Measurements from ENCODE around the gene CDK9. TPM values are rescaled to one million over a fixed set of nuclear protein-coding genes. Genes with fewer than 3 reads are reported as not detected.
"Not testable (repeated sequence)": the region's sequence is repeated elsewhere in the genome, so short reads cannot be mapped to it uniquely, and the experiment has no call there.

The CDK9 gene
- total RNA-seq, 1 experiment from 2014 or later = 37.0 TPM

DNA sequence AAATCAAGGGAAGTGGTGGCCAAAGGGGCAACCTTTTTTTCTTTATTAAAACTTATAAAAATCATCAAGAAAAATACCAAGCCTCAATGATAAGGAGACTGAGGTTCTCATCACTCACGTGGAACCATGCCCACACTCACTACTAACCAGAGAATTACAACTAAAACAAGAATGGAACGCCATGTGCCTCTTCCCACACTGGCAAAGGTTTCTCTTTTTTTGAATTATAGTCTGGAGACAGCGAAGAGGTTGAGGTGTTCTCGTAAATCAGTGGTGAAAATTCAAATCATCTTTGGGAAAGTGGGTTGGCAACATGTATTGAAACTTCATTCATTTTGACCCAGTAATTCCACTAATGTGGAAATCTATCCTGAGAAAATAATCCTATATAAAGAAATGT lies 36.3 kb downstream of the CDK9 start:
- DNase-seq (ENCODE audit: low read depth) = no peak

DNA sequence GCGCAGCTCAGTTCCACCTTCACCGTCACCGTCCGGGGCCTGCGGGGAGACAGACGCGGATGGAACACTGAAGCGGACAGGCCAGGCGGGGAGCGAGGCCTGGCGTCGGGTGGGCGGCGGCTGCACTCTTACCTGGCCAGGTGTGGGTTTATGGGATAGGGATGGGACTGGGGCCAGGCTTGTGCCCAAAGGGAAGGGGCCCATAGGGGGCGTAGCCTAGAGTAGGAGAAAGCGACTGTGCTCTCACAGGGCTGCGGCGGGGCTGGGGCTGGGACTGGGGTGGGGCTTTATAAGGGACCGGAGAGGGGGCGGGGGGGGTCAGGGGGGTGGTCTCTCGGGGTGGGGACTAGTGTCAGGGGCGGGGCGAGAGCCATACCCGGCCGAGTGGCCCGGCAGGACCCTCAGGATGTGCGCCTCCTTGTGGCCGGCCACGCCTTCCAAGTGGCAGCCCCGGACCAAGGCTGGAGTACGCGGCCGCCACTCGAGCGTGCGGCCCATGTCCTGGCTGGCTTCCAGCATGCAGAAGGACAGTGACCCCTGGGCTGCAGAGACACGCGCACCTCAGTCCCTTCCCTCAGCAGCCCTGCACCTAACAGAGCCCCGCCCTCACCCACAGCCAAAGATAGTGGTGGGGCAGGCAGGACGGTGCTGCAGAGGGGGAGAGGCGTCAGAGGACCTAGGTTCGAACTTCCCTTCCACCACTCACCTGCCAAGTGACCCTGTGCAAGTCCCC lies 39.7 kb downstream of the CDK9 start:
- no peak for DNase-seq (ENCODE audit: low read depth)

DNA sequence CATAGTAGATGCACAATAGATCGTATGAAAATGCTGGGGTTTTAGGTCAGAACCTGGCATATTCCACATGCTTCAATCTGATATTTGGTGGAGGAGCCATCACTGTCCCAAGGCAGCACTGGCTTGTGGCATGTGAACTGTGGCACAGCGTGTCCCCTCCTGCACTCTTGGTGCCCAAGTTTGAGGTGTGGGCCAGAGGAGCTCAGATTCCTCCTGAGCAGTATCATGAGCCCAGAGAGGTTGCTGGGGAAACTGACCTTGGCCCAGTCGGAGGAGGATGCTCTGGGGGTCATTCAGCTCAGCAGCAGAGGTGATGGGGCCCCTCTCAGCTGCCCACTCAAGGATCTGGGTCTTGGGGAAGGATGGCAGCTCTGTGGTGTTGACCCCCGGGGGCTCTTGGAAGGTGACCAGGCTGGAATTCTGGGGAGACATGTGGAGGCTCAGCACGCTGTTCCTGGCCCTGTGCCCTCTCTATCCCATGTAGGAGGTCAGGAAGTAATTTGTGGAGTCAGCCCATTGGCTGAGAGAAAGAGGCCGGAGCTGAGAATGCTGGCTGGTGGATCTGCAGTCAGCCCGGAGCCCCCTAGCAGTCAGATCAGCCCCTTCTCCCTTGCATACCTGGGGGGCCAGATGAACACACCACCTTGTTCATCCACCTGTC lies 40.5 kb downstream of the CDK9 start:
- DNase-seq (ENCODE audit: low read depth) = no peak

DNA sequence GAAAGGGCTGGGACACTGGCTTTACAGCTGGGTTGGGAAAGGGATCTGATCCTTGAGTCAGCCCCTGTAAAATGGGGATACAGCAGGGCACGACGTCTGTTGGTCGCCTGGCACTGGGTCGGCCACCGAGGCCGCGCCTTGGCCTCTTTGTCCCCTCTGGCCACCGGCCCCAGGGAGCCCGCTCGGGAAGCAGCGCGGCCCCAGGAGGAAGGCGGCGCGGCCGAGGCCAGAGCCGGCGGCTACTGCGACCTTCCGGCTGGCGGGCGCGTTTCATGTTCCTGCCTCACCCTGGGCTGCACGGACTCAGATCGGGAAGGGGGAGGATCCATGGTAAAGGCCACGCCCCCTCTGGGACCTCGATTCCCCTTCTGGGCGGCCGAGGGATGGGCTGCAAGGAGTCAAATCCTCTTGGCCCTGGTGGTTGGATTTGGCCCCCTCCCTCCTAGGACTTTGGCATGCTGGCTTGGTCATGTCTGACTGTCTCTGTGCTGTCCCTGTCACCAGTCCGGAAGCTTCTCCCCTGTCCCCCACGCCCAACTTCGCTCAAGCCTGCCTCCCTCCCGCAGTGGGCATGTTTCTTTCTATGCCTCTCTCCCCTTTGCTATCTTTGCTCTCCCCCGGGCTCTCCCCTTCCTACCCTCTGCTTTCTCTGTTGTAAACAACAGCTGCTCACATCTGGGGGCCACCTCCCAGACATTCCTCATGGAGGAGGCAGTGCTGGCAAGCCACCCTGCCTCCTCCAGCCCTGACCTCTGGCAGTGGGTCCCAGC lies 42.6 kb downstream of the CDK9 start:
- peak; percentile 55 for DNase-seq (ENCODE audit: low read depth)

DNA sequence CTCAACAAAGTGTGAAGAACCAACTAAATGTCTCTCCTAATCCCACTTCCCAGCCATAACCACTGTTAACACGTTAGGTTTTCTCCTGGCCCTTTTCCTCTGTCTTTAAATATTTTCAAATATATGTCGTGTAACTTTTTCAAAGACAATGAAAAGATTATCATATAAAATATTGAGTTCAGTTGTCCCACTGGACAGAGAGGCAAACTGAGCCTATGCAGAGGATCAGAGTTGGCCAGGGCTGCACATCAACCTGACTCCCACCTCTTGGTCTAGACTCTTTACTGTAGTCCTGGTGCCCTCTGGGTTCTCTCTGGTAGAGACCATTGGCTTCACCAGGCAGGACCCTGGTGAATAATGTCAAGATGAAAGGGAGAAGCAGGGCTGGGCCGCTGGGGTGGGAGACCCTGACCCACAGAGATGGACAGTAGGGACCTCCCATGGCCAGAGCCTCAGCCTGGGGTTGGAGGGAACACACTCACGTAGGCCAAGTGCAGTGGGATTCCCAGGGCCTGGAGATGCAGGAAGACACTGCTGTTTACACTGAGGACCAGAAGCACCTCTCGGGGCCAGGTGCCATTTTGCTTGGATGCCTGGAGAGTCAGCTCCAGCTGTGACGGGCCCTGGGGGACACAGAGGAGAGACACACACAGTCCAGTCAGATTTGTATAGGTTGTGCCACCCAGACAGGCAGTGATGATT lies 43.5 kb downstream of the CDK9 start:
- no peak for DNase-seq (ENCODE audit: low read depth)

- no peak for DNase-seq (ENCODE audit: low read depth)
Measured at GRCh38 chr9:127832248-127832647, 46.4 kb downstream of the CDK9 start.

DNA sequence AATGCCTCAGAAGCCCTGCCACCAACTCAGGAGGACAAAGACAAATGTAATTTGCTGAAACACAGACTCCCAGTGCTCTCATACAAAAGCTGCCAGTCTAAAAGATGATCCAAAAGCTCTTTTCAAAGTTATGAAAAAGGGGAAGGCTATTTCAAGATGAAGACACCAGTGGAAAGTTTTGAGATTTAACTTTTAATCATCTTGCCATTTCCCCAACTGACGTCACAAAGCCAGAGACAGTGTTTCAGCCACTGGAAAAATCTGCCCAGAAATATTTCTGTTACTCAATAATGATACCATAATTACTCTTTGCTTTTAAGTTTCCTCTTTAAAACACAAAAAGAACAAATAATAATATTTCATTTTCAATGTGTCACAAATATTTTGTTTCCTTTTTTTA lies 47.7 kb downstream of the CDK9 start:
- DNase-seq (ENCODE audit: low read depth) = no peak

DNA sequence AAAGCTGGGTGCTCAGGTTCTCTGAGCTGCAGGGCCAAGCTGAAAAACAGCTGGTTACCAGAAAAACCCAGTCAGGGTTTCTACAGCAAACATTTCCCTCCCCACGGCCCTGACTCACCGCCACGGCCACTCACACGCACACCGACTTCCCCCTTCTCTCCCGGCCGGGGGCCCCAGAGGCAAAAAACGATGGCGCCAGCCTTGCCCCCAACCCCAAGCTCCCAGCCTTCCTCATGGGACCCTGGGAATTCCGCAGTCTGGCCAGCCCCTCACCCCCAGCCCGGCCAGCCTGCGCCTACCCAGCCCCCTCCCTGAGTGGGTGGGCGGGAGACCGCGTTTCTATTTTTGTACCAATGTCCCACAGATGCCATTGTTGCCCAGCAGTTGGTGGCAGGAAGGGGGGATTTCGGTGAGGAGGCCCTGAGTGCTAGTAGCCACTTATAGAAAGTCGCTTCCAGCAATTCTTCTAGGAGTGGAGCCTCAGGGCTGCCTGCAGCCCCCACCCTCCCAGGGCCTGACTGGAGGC lies 50.2 kb downstream of the CDK9 start:
- DNase-seq (ENCODE audit: low read depth) = peak; percentile 83

GRCh38 chr9:127836561-127836960 lies 50.7 kb downstream of the CDK9 start:
- DNase-seq (ENCODE audit: low read depth) = not testable (repeated sequence)

DNA sequence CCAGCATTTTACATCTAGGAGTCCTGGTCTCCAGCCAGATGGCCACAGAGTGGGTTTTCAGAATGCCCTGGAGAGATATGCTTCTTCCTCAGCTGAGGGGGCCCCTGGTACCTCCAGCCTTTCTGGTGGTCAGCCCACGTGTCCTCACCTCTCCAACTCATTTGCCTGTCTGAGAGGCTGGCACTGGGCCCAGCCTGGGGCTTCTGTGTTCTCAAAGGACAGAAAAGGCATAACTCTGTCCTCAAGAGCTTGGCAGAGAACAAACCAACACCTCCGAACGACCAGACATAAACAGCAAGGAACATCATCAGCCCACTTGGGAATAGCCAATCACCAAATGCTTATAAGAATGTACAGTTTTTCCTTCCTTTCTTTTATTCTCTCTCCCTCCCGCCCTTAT lies 51.5 kb downstream of the CDK9 start:
- peak; percentile 45 for DNase-seq (ENCODE audit: low read depth)

- DNase-seq (ENCODE audit: low read depth) = peak; percentile 99
Measured at GRCh38 chr9:127838375-127839078, 52.7 kb downstream of the CDK9 start.

Other genes starting within 250 kb of the CDK9 start
- gene STXBP1, start 173.8 kb upstream of the CDK9 start, total RNA-seq (2014; rRNA removed) = 40.4 and 98.0 TPM in 2 replicates
- not detected in 2 replicates for gene CFAP157, start 79.0 kb upstream of the CDK9 start, total RNA-seq (2014; rRNA removed)
- gene PTRH1, start 70.4 kb upstream of the CDK9 start, total RNA-seq (2014; rRNA removed) = 23.9 and 28.8 TPM in 2 replicates
- not detected in 2 replicates for gene TTC16, start 70.0 kb upstream of the CDK9 start, total RNA-seq (2014; rRNA removed)
- gene TOR2A, start 50.7 kb upstream of the CDK9 start, total RNA-seq (2014; rRNA removed) = 10.4 and 10.5 TPM in 2 replicates
- not detected in 2 replicates for gene SH2D3C, start 7.4 kb upstream of the CDK9 start, total RNA-seq (2014; rRNA removed)
- 94.1 and 104 TPM in 2 replicates for gene FPGS, start 16.8 kb downstream of the CDK9 start, total RNA-seq (2014; rRNA removed)
- gene ENG, start 68.6 kb downstream of the CDK9 start, total RNA-seq (2014; rRNA removed) = 47.5 and 48.3 TPM in 2 replicates
- gene AK1, start 91.6 kb downstream of the CDK9 start, total RNA-seq (2014; rRNA removed) = 75.1 and 85.0 TPM in 2 replicates
- 105 and 110 TPM in 2 replicates for gene ST6GALNAC6, start 113.6 kb downstream of the CDK9 start, total RNA-seq (2014; rRNA removed)
- gene ST6GALNAC4, start 131.0 kb downstream of the CDK9 start, total RNA-seq (2014; rRNA removed) = 41.6 and 50.9 TPM in 2 replicates
- 2.0 and 2.6 TPM in 2 replicates for gene PIP5KL1, start 144.7 kb downstream of the CDK9 start, total RNA-seq (2014; rRNA removed)
- 29.0 and 29.5 TPM in 2 replicates for gene DPM2, start 151.8 kb downstream of the CDK9 start, total RNA-seq (2014; rRNA removed)
- gene EEIG1, start 195.0 kb downstream of the CDK9 start, total RNA-seq (2014; rRNA removed) = 4.8 and 12.2 TPM in 2 replicates